Measurements from ENCODE around the gene NCAPD2.

Gene NCAPD2

GRCh38 chr12:6493497-6494257 is at the start of gene NCAPD2:
Gene NCAPD2, plus strand, starts transcription at chr12:6494102. Its CDS starts 997 bp downstream, at chr12:6495099.
- peak within 1 kb of the TSS; percentile 87 for H3K4me3 ChIP-seq (ENCODE audit: low read depth, low read length)
- peak; percentile 36 for TF ChIP-seq CTCF (conservative IDR thresholded peaks at IDR 0.05; ENCODE audit: low read depth, low read length)
- DNase-seq (ENCODE audit: low read depth): peak; percentile 97

- DNase-seq (ENCODE audit: low read depth): no peak
- H3K4me3 ChIP-seq (ENCODE audit: low read depth, low read length): no peak within 1 kb of the TSS
- TF ChIP-seq CTCF (conservative IDR thresholded peaks at IDR 0.05; ENCODE audit: low read depth, low read length): no peak
These were observed 48.9 kb upstream of the NCAPD2 start, which contains the start of gene CD27 for GRCh38 chr12:6444704-6445688. Gene CD27, plus strand, starts transcription at chr12:6444955. Its CDS starts 141 bp downstream, at chr12:6445096.

- TF ChIP-seq CTCF (conservative IDR thresholded peaks at IDR 0.05; ENCODE audit: low read depth, low read length): no peak
- no peak for DNase-seq (ENCODE audit: low read depth)
- peak overlapping the region; percentile 74 for H3K4me3 ChIP-seq (ENCODE audit: low read depth, low read length)
These were observed 43.6 kb upstream of the NCAPD2 start for GRCh38 chr12:6450091-6450868.

GRCh38 chr12:6450869-6451347 is 43.0 kb upstream of the NCAPD2 start:
- peak overlapping the region; percentile 74 for H3K4me3 ChIP-seq (ENCODE audit: low read depth, low read length)
- DNase-seq (ENCODE audit: low read depth): no peak
- TF ChIP-seq CTCF (conservative IDR thresholded peaks at IDR 0.05; ENCODE audit: low read depth, low read length): no peak

GRCh38 chr12:6451348-6452244 is 42.3 kb upstream of the NCAPD2 start, which contains the start of gene TAPBPL:
Gene TAPBPL, plus strand, starts transcription at chr12:6452042. Its CDS starts 207 bp downstream, at chr12:6452249.
- DNase-seq (ENCODE audit: low read depth): peak; percentile 81
- TF ChIP-seq CTCF (conservative IDR thresholded peaks at IDR 0.05; ENCODE audit: low read depth, low read length): no peak
- peak within 1 kb of the TSS; percentile 74 for H3K4me3 ChIP-seq (ENCODE audit: low read depth, low read length)
